ENCODE measurements around the gene PPP2R3A.

The PPP2R3A gene

GRCh38 chr3:135987661-135988060 lies 22.1 kb downstream of the PPP2R3A start:
- H3K27me3 ChIP-seq (ENCODE audit: control insufficient read depth in 5 of 5, insufficient read depth in 4 of 5, low read length in 5 of 5), result no peaks in the 10 kb centered on the region
- no peak overlapping the region for H3K9ac ChIP-seq (ENCODE audit: low read length in 5 of 5)
- H3K9me3 ChIP-seq (ENCODE audit: control insufficient read depth in 5 of 5, low read length in 5 of 5), result no peaks in the 10 kb centered on the region
- H3K36me3 ChIP-seq (ENCODE audit: control insufficient read depth in 5 of 5, insufficient read depth in 5 of 5, low read length in 5 of 5), result peaks cover 0 to 2% (median 0%) of the 10 kb centered on the region in 5 donors
- H3K4me3 ChIP-seq (ENCODE audit: low read depth in 1 of 5, low read length in 5 of 5), result no peak overlapping the region
- H3K27ac ChIP-seq (ENCODE audit: low read depth, low read length), result no peak overlapping the region
- H3K4me1 ChIP-seq (ENCODE audit: control insufficient read depth in 5 of 5, insufficient read depth in 5 of 5, low read length in 5 of 5), result peaks cover 0 to 9% (median 3%) of the 10 kb centered on the region in 5 donors

- H3K9me3 ChIP-seq (ENCODE audit: control insufficient read depth in 5 of 5, low read length in 5 of 5), result no peaks in the 10 kb centered on the region
- no peak overlapping the region for H3K27ac ChIP-seq (ENCODE audit: low read depth, low read length)
- peaks cover 0 to 2% (median 0%) of the 10 kb centered on the region in 5 donors for H3K36me3 ChIP-seq (ENCODE audit: control insufficient read depth in 5 of 5, insufficient read depth in 5 of 5, low read length in 5 of 5)
- H3K27me3 ChIP-seq (ENCODE audit: control insufficient read depth in 5 of 5, insufficient read depth in 4 of 5, low read length in 5 of 5), result no peaks in the 10 kb centered on the region
- H3K4me3 ChIP-seq (ENCODE audit: low read depth in 1 of 5, low read length in 5 of 5), result no peak overlapping the region
- H3K4me1 ChIP-seq (ENCODE audit: control insufficient read depth in 5 of 5, insufficient read depth in 5 of 5, low read length in 5 of 5), result peaks cover 0 to 9% (median 3%) of the 10 kb centered on the region in 5 donors
- H3K9ac ChIP-seq (ENCODE audit: low read length in 5 of 5), result no peak overlapping the region
Measured at GRCh38 chr3:135989242-135989641, 23.7 kb downstream of the PPP2R3A start.

GRCh38 chr3:135990903-135991302 lies 25.4 kb downstream of the PPP2R3A start:
- no peaks in the 10 kb centered on the region for H3K27me3 ChIP-seq (ENCODE audit: control insufficient read depth in 5 of 5, insufficient read depth in 4 of 5, low read length in 5 of 5)
- peak overlapping the region in 1 of 5 donors; percentile 1 for H3K9ac ChIP-seq (ENCODE audit: low read length in 5 of 5)
- no peak overlapping the region for H3K27ac ChIP-seq (ENCODE audit: low read depth, low read length)
- peaks cover 0 to 2% (median 0%) of the 10 kb centered on the region in 5 donors for H3K36me3 ChIP-seq (ENCODE audit: control insufficient read depth in 5 of 5, insufficient read depth in 5 of 5, low read length in 5 of 5)
- H3K4me1 ChIP-seq (ENCODE audit: control insufficient read depth in 5 of 5, insufficient read depth in 5 of 5, low read length in 5 of 5), result peaks cover 0 to 9% (median 3%) of the 10 kb centered on the region in 5 donors
- no peaks in the 10 kb centered on the region for H3K9me3 ChIP-seq (ENCODE audit: control insufficient read depth in 5 of 5, low read length in 5 of 5)
- no peak overlapping the region for H3K4me3 ChIP-seq (ENCODE audit: low read depth in 1 of 5, low read length in 5 of 5)

GRCh38 chr3:135991621-135992020 lies 26.1 kb downstream of the PPP2R3A start:
- H3K9ac ChIP-seq (ENCODE audit: low read length in 5 of 5), result no peak overlapping the region
- H3K9me3 ChIP-seq (ENCODE audit: control insufficient read depth in 5 of 5, low read length in 5 of 5), result no peaks in the 10 kb centered on the region
- no peak overlapping the region for H3K27ac ChIP-seq (ENCODE audit: low read depth, low read length)
- H3K27me3 ChIP-seq (ENCODE audit: control insufficient read depth in 5 of 5, insufficient read depth in 4 of 5, low read length in 5 of 5), result no peaks in the 10 kb centered on the region
- peaks cover 0 to 9% (median 3%) of the 10 kb centered on the region in 5 donors for H3K4me1 ChIP-seq (ENCODE audit: control insufficient read depth in 5 of 5, insufficient read depth in 5 of 5, low read length in 5 of 5)
- no peaks in the 10 kb centered on the region for H3K36me3 ChIP-seq (ENCODE audit: control insufficient read depth in 5 of 5, insufficient read depth in 5 of 5, low read length in 5 of 5)
- H3K4me3 ChIP-seq (ENCODE audit: low read depth in 1 of 5, low read length in 5 of 5), result no peak overlapping the region

- Histone ChIP-seq H3K9ac (ENCODE audit: low read length in 5 of 5) (no peak overlapping the region), H3K4me1 (ENCODE audit: control insufficient read depth in 5 of 5, insufficient read depth in 5 of 5, low read length in 5 of 5) (peaks cover 0 to 9% (median 3%) of the 10 kb centered on the region in 5 donors), H3K4me3 (ENCODE audit: low read depth in 1 of 5, low read length in 5 of 5) (no peak overlapping the region), H3K27me3 (ENCODE audit: control insufficient read depth in 5 of 5, insufficient read depth in 4 of 5, low read length in 5 of 5) (no peaks in the 10 kb centered on the region), H3K9me3 (ENCODE audit: control insufficient read depth in 5 of 5, low read length in 5 of 5) (no peaks in the 10 kb centered on the region), H3K27ac (ENCODE audit: low read depth, low read length) (no peak overlapping the region), H3K36me3 (ENCODE audit: control insufficient read depth in 5 of 5, insufficient read depth in 5 of 5, low read length in 5 of 5) (no peaks in the 10 kb centered on the region)
Measured at GRCh38 chr3:135992072-135992471, 26.5 kb downstream of the PPP2R3A start.

- H3K9ac ChIP-seq (ENCODE audit: low read length in 5 of 5), result no peak overlapping the region
- peaks cover 0 to 9% (median 3%) of the 10 kb centered on the region in 5 donors for H3K4me1 ChIP-seq (ENCODE audit: control insufficient read depth in 5 of 5, insufficient read depth in 5 of 5, low read length in 5 of 5)
- no peaks in the 10 kb centered on the region for H3K36me3 ChIP-seq (ENCODE audit: control insufficient read depth in 5 of 5, insufficient read depth in 5 of 5, low read length in 5 of 5)
- H3K4me3 ChIP-seq (ENCODE audit: low read depth in 1 of 5, low read length in 5 of 5), result no peak overlapping the region
- H3K27me3 ChIP-seq (ENCODE audit: control insufficient read depth in 5 of 5, insufficient read depth in 4 of 5, low read length in 5 of 5), result no peaks in the 10 kb centered on the region
- H3K9me3 ChIP-seq (ENCODE audit: control insufficient read depth in 5 of 5, low read length in 5 of 5), result no peaks in the 10 kb centered on the region
- H3K27ac ChIP-seq (ENCODE audit: low read depth, low read length), result no peak overlapping the region
Measured at GRCh38 chr3:135994708-135995337, 29.3 kb downstream of the PPP2R3A start.

GRCh38 chr3:135995766-135996165 lies 30.2 kb downstream of the PPP2R3A start:
- H3K4me3 ChIP-seq (ENCODE audit: low read depth in 1 of 5, low read length in 5 of 5), result no peak overlapping the region
- peaks cover 0 to 6% (median 3%) of the 10 kb centered on the region in 5 donors for H3K4me1 ChIP-seq (ENCODE audit: control insufficient read depth in 5 of 5, insufficient read depth in 5 of 5, low read length in 5 of 5)
- no peak overlapping the region for H3K9ac ChIP-seq (ENCODE audit: low read length in 5 of 5)
- H3K9me3 ChIP-seq (ENCODE audit: control insufficient read depth in 5 of 5, low read length in 5 of 5), result no peaks in the 10 kb centered on the region
- H3K27me3 ChIP-seq (ENCODE audit: control insufficient read depth in 5 of 5, insufficient read depth in 4 of 5, low read length in 5 of 5), result no peaks in the 10 kb centered on the region
- H3K36me3 ChIP-seq (ENCODE audit: control insufficient read depth in 5 of 5, insufficient read depth in 5 of 5, low read length in 5 of 5), result no peaks in the 10 kb centered on the region
- no peak overlapping the region for H3K27ac ChIP-seq (ENCODE audit: low read depth, low read length)

- H3K36me3 ChIP-seq (ENCODE audit: control insufficient read depth in 5 of 5, insufficient read depth in 5 of 5, low read length in 5 of 5), result peaks cover 0 to 4% (median 0%) of the 10 kb centered on the region in 5 donors
- H3K27ac ChIP-seq (ENCODE audit: low read depth, low read length), result no peak overlapping the region
- H3K4me3 ChIP-seq (ENCODE audit: low read depth in 1 of 5, low read length in 5 of 5), result no peak overlapping the region
Measured at GRCh38 chr3:135997554-135998320, 32.2 kb downstream of the PPP2R3A start.

GRCh38 chr3:136008221-136008620 lies 42.7 kb downstream of the PPP2R3A start:
- Histone ChIP-seq H3K4me1 (ENCODE audit: control insufficient read depth in 5 of 5, insufficient read depth in 5 of 5, low read length in 5 of 5) (no peaks in the 10 kb centered on the region), H3K9ac (ENCODE audit: low read length in 5 of 5) (no peak overlapping the region), H3K27me3 (ENCODE audit: control insufficient read depth in 5 of 5, insufficient read depth in 4 of 5, low read length in 5 of 5) (no peaks in the 10 kb centered on the region), H3K27ac (ENCODE audit: low read depth, low read length) (no peak overlapping the region), H3K9me3 (ENCODE audit: control insufficient read depth in 5 of 5, low read length in 5 of 5) (no peaks in the 10 kb centered on the region), H3K4me3 (ENCODE audit: low read depth in 1 of 5, low read length in 5 of 5) (no peak overlapping the region), H3K36me3 (ENCODE audit: control insufficient read depth in 5 of 5, insufficient read depth in 5 of 5, low read length in 5 of 5) (peaks cover 0 to 2% (median 0%) of the 10 kb centered on the region in 5 donors)

More at GRCh38 chr3:135997554-135998320, 32.2 kb downstream of the PPP2R3A start:
- H3K4me1 ChIP-seq (ENCODE audit: control insufficient read depth in 5 of 5, insufficient read depth in 5 of 5, low read length in 5 of 5), result no peaks in the 10 kb centered on the region
- H3K9ac ChIP-seq (ENCODE audit: low read length in 5 of 5), result no peak overlapping the region
- H3K27me3 ChIP-seq (ENCODE audit: control insufficient read depth in 5 of 5, insufficient read depth in 4 of 5, low read length in 5 of 5), result no peaks in the 10 kb centered on the region
- no peaks in the 10 kb centered on the region for H3K9me3 ChIP-seq (ENCODE audit: control insufficient read depth in 5 of 5, low read length in 5 of 5)

GRCh38 chr3:136008732-136009470 lies 43.4 kb downstream of the PPP2R3A start:
- Histone ChIP-seq H3K4me3 (ENCODE audit: low read depth in 1 of 5, low read length in 5 of 5) (no peak overlapping the region), H3K27me3 (ENCODE audit: control insufficient read depth in 5 of 5, insufficient read depth in 4 of 5, low read length in 5 of 5) (no peaks in the 10 kb centered on the region), H3K9ac (ENCODE audit: low read length in 5 of 5) (no peak overlapping the region), H3K36me3 (ENCODE audit: control insufficient read depth in 5 of 5, insufficient read depth in 5 of 5, low read length in 5 of 5) (peaks cover 0 to 2% (median 0%) of the 10 kb centered on the region in 5 donors), H3K9me3 (ENCODE audit: control insufficient read depth in 5 of 5, low read length in 5 of 5) (no peaks in the 10 kb centered on the region), H3K4me1 (ENCODE audit: control insufficient read depth in 5 of 5, insufficient read depth in 5 of 5, low read length in 5 of 5) (no peaks in the 10 kb centered on the region), H3K27ac (ENCODE audit: low read depth, low read length) (no peak overlapping the region)
